ENCODE measurements around the gene ATP5PO.
"Not testable (repeated sequence)": the region's sequence is repeated elsewhere in the genome, so short reads cannot be mapped to it uniquely, and the experiment has no call there.

The ATP5PO gene

GRCh38 chr21:33866826-33867225 is 48.8 kb downstream of the ATP5PO start:
- DNase-seq (ENCODE audit: low spot score), result peak; percentile 19

GRCh38 chr21:33865996-33866575 is 49.5 kb downstream of the ATP5PO start:
- no peak for DNase-seq (ENCODE audit: low spot score)

GRCh38 chr21:33865176-33865575 is 50.4 kb downstream of the ATP5PO start:
- no peak for DNase-seq (ENCODE audit: low spot score)

GRCh38 chr21:33864150-33864549 is 51.5 kb downstream of the ATP5PO start:
- no peak for DNase-seq (ENCODE audit: low spot score)

- not testable (repeated sequence) for DNase-seq (ENCODE audit: low spot score)
These were observed 52.4 kb downstream of the ATP5PO start for GRCh38 chr21:33863191-33863590.

- no peak for DNase-seq (ENCODE audit: low spot score)
These were observed 54.5 kb downstream of the ATP5PO start for GRCh38 chr21:33861125-33861524.

GRCh38 chr21:33860332-33860879 is 55.2 kb downstream of the ATP5PO start:
- DNase-seq (ENCODE audit: low spot score), result no peak

- DNase-seq (ENCODE audit: low spot score), result no peak
These were observed 56.1 kb downstream of the ATP5PO start for GRCh38 chr21:33859373-33860102.

GRCh38 chr21:33858667-33859372 is 56.8 kb downstream of the ATP5PO start:
- DNase-seq (ENCODE audit: low spot score), result no peak

- DNase-seq (ENCODE audit: low spot score), result no peak
These were observed 57.5 kb downstream of the ATP5PO start for GRCh38 chr21:33857846-33858666.

GRCh38 chr21:33856893-33857527 is 58.6 kb downstream of the ATP5PO start:
- no peak for DNase-seq (ENCODE audit: low spot score)

GRCh38 chr21:33855190-33855589 is 60.4 kb downstream of the ATP5PO start:
- no peak for DNase-seq (ENCODE audit: low spot score)

GRCh38 chr21:33854604-33855003 is 61.0 kb downstream of the ATP5PO start:
- no peak for DNase-seq (ENCODE audit: low spot score)

Measured in RKO (cell line).